Tibial nerve (tissue), 4 donors: ENCODE data around the gene ALDH1L1.

Experiments
- EP300 ChIP-seq, 2 donors: sonication (generic); formaldehyde crosslinking; IDR thresholded peaks; one replicate each; pipeline ENCODE4 v1.6.1; 2017; ENCODE audit warnings: antibody characterized with exemption in 2 of 2, mild to moderate bottlenecking in 1 of 2
- TF ChIP-seq, protein P1 (sequence below), 5 experiments: fragments of 200-600 bp in 3 of 5; fragments of 450-650 bp in 2 of 5; sonication (generic) in 3 of 5; IDR thresholded peaks; one replicate each; pipeline ENCODE4 v1.5.1; 2016 to 2019; ENCODE audit warnings: antibody characterized with exemption in 5 of 5, mild to moderate bottlenecking in 3 of 5, moderate library complexity in 2 of 5

GRCh38 chr3:126113733-126114442 is 66.5 kb downstream of the ALDH1L1 start:
- TF ChIP-seq, protein P1, sequence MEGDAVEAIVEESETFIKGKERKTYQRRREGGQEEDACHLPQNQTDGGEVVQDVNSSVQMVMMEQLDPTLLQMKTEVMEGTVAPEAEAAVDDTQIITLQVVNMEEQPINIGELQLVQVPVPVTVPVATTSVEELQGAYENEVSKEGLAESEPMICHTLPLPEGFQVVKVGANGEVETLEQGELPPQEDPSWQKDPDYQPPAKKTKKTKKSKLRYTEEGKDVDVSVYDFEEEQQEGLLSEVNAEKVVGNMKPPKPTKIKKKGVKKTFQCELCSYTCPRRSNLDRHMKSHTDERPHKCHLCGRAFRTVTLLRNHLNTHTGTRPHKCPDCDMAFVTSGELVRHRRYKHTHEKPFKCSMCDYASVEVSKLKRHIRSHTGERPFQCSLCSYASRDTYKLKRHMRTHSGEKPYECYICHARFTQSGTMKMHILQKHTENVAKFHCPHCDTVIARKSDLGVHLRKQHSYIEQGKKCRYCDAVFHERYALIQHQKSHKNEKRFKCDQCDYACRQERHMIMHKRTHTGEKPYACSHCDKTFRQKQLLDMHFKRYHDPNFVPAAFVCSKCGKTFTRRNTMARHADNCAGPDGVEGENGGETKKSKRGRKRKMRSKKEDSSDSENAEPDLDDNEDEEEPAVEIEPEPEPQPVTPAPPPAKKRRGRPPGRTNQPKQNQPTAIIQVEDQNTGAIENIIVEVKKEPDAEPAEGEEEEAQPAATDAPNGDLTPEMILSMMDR (IDR thresholded peaks at IDR 0.05) = peak in 1 of 5 experiments; percentile 8
- TF ChIP-seq EP300 (IDR thresholded peaks at IDR 0.05) = no peak
